H54 (cell line): ENCODE data around the gene HHAT.
"Not testable (repeated sequence)": the region's sequence is repeated elsewhere in the genome, so short reads cannot be mapped to it uniquely, and the experiment has no call there.

ENCODE experiments used
- DNase-seq: peaks from one replicate; pipeline ENCODE4 v3.0.0; 2011; ENCODE audit warnings: low spot score, mixed read lengths; ENCODE audit not compliant: insufficient read length
- FAIRE-seq: peaks from 3 replicates; lab custom pipeline; 2011; peaks lifted over from hg19 to GRCh38; lab: Jason Lieb, UNC
- POLR2A ChIP-seq: IDR thresholded peaks from 2 replicates; pipeline ENCODE4 v1.6.1; 2011; ENCODE audit warnings: low read depth, mild to moderate bottlenecking, low read length

The HHAT gene

GRCh38 chr1:210328032-210328745 lies 513 bp upstream of the HHAT start:
- TF ChIP-seq POLR2A: no peak
- FAIRE-seq (no peak), DNase-seq (no peak)

GRCh38 chr1:210330279-210330866 lies 1.7 kb downstream of the HHAT start:
- FAIRE-seq: no peak
- DNase-seq: no peak
- no peak for TF ChIP-seq POLR2A

GRCh38 chr1:210332233-210332632 lies 3.5 kb downstream of the HHAT start:
- no peak for DNase-seq
- TF ChIP-seq POLR2A: no peak
- no peak for FAIRE-seq

GRCh38 chr1:210332719-210333398 lies 4.2 kb downstream of the HHAT start:
- FAIRE-seq: no peak
- TF ChIP-seq POLR2A: no peak
- DNase-seq: no peak

GRCh38 chr1:210335001-210335400 lies 6.3 kb downstream of the HHAT start:
- TF ChIP-seq POLR2A: no peak
- FAIRE-seq (no peak), DNase-seq (no peak)

- FAIRE-seq: no peak
- TF ChIP-seq POLR2A: no peak
Observed at GRCh38 chr1:210336362-210336761, 7.7 kb downstream of the HHAT start.

GRCh38 chr1:210339500-210339899 lies 10.8 kb downstream of the HHAT start:
- no peak for TF ChIP-seq POLR2A
- DNase-seq: no peak
- no peak for FAIRE-seq

More at GRCh38 chr1:210336362-210336761, 7.7 kb downstream of the HHAT start:
- no peak for DNase-seq

GRCh38 chr1:210340311-210340710 lies 11.6 kb downstream of the HHAT start:
- TF ChIP-seq POLR2A: no peak
- DNase-seq: no peak
- FAIRE-seq: no peak

- FAIRE-seq: no peak
Observed at GRCh38 chr1:210340841-210341240, 12.1 kb downstream of the HHAT start.

GRCh38 chr1:210342986-210343780 lies 14.5 kb downstream of the HHAT start:
- no peak for TF ChIP-seq POLR2A
- no peak for FAIRE-seq
- peak; percentile 54 for DNase-seq

More at GRCh38 chr1:210340841-210341240, 12.1 kb downstream of the HHAT start:
- no peak for DNase-seq
- TF ChIP-seq POLR2A: no peak

- FAIRE-seq: no peak
- no peak for DNase-seq
- TF ChIP-seq POLR2A: no peak
Observed at GRCh38 chr1:210344706-210345105, 16.0 kb downstream of the HHAT start.

- no peak for TF ChIP-seq POLR2A
- FAIRE-seq: no peak
- DNase-seq: no peak
Observed at GRCh38 chr1:210347112-210347511, 18.4 kb downstream of the HHAT start.

- FAIRE-seq (no peak), DNase-seq (no peak)
- no peak for TF ChIP-seq POLR2A
Observed at GRCh38 chr1:210351496-210351895, 22.8 kb downstream of the HHAT start.

- FAIRE-seq (no peak), DNase-seq (no peak)
- TF ChIP-seq POLR2A: no peak
Observed at GRCh38 chr1:210352575-210352974, 23.9 kb downstream of the HHAT start.

- DNase-seq, FAIRE-seq: not testable (repeated sequence)
Observed at GRCh38 chr1:210354305-210354704, 25.6 kb downstream of the HHAT start.
